GM12874 (cell line): ENCODE results near the gene PLCL1.

ENCODE experiments used
- TF ChIP-seq, protein P1 (sequence below): IDR thresholded peaks from 2 replicates; pipeline ENCODE4 v1.5.1; 2011; ENCODE audit warnings: low read depth, mild to moderate bottlenecking, control low read depth, low read length, moderate library complexity; ENCODE audit not compliant: insufficient read depth

The PLCL1 gene

GRCh38 chr2:198161151-198161550 lies 356.8 kb downstream of the PLCL1 start:
- TF ChIP-seq, protein P1, sequence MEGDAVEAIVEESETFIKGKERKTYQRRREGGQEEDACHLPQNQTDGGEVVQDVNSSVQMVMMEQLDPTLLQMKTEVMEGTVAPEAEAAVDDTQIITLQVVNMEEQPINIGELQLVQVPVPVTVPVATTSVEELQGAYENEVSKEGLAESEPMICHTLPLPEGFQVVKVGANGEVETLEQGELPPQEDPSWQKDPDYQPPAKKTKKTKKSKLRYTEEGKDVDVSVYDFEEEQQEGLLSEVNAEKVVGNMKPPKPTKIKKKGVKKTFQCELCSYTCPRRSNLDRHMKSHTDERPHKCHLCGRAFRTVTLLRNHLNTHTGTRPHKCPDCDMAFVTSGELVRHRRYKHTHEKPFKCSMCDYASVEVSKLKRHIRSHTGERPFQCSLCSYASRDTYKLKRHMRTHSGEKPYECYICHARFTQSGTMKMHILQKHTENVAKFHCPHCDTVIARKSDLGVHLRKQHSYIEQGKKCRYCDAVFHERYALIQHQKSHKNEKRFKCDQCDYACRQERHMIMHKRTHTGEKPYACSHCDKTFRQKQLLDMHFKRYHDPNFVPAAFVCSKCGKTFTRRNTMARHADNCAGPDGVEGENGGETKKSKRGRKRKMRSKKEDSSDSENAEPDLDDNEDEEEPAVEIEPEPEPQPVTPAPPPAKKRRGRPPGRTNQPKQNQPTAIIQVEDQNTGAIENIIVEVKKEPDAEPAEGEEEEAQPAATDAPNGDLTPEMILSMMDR = no peak

- TF ChIP-seq, protein P1 = no peak
Measured at GRCh38 chr2:198162276-198162675, 357.9 kb downstream of the PLCL1 start.

GRCh38 chr2:198164843-198165242 lies 360.4 kb downstream of the PLCL1 start:
- TF ChIP-seq, protein P1 = no peak

DNA sequence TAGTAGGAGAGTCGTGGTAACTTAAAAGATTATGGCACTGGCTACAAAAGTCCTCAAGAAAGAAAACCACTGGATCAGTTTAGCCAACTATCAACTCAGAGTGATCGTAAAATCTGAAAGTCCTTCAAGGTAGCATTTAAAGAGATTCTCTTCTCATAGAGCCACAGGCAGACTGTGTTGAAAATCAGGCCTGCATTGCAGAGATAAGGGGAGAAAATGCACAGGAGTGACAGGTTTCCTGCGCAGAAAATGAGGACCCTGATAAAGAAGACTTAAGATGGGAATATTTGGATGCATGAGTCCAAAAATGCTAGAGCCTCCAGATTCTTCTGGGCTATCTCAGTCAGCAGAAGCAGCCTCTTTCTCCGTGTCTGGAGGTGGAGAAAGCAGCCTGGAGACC lies 360.9 kb downstream of the PLCL1 start:
- TF ChIP-seq, protein P1 = no peak

GRCh38 chr2:198167346-198167745 lies 363.0 kb downstream of the PLCL1 start:
- TF ChIP-seq, protein P1 = no peak

- TF ChIP-seq, protein P1 = no peak
Measured at GRCh38 chr2:198168651-198169050, 364.3 kb downstream of the PLCL1 start.

DNA sequence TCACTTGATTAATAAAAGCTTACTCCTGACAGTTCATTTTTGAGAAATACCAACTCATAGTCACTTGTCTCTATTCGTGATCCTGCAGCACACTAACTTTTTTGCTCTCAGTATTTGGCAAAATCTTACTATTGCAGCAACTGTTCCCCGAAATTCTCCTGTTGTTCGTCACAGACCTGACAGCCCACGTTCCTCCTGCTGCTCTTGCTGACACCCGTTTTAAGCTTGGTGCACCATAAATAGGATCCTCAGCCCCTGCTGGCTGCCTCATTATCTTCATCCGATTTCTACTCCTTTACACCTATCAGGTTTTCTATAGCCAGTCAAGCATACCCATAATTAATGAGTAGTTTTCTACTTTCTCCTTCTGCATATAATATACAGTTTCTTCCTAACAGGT lies 368.8 kb downstream of the PLCL1 start:
- TF ChIP-seq, protein P1 = no peak

DNA sequence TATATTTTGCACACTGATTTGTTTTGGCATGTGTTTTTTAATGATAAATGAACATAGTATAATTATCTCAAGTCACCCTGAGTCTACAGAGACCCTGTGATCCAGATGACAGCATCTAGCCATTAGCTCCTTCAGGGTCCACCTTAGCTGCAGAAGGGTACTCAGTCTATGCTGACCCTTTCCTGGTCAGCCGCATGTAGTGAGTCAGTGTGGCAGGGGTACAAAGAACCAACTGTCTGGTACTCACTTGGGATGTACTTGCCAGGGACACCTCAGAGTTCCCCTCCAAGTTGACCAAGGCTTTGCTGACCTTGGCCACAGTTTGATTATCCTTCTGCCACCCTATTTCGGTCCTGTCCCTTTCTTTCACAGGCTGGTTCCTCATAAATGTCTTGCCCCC lies 369.5 kb downstream of the PLCL1 start:
- TF ChIP-seq, protein P1 = no peak
